Activated T-helper 1 cell treated with anti-CD3 and anti-CD28 coated beads, Interleukin-12 subunit alpha, Interleukin-12 subunit beta, Interleukin-2, Interleukin-4 antibody, amounts not matched to agents 30 ng/mL and 10 ng/mL and 1 ng/mL, durations not matched to agents 14 hours and 24 hours and 36 hours (primary cell): ENCODE data around the gene ASCC3. TPM values are rescaled to one million over a fixed set of nuclear protein-coding genes. Genes with fewer than 3 reads are reported as not detected.
"Not testable (repeated sequence)": the region's sequence is repeated elsewhere in the genome, so short reads cannot be mapped to it uniquely, and the experiment has no call there.

Experiments
- DNase-seq: peaks from one replicate; pipeline ENCODE4 v3.0.0; 2021; ENCODE audit warnings: low spot score
- H3K27ac Mint-ChIP-seq: one replicate; pipeline ENCODE4 v1.8.0; 2021; ENCODE audit warnings: mild to moderate bottlenecking, mixed read lengths
- H3K27me3 Mint-ChIP-seq: one replicate; pipeline ENCODE4 v1.8.0; 2022; ENCODE audit warnings: mild to moderate bottlenecking, moderate library complexity, mixed read lengths; ENCODE audit not compliant: insufficient read depth
- H3K36me3 Mint-ChIP-seq: one replicate; pipeline ENCODE4 v1.8.0; 2021; ENCODE audit warnings: low read depth, mixed read lengths
- H3K4me1 Mint-ChIP-seq: one replicate; pipeline ENCODE4 v1.8.0; 2021; ENCODE audit warnings: low read depth, mixed read lengths
- H3K4me3 Mint-ChIP-seq: one replicate; pipeline ENCODE4 v1.8.0; 2021; ENCODE audit warnings: mild to moderate bottlenecking, moderate library complexity, mixed read lengths
- H3K9me3 Mint-ChIP-seq: one replicate; pipeline ENCODE4 v1.8.0; 2021; ENCODE audit warnings: mixed read lengths
- intact Hi-C: fragments of 100-400 bp; cut with micrococcal nuclease; formaldehyde crosslinking; loops from one replicate; pipeline ENCODE4 v1.15.1; 2024
- total RNA-seq: library from RNA; stranded (reverse); gene quantifications from 2 replicates; pipeline ENCODE4 v1.2.3, GENCODE V29; 2022

The ASCC3 gene
- total RNA-seq, 1 donor from 2014 or later = 70.1 TPM

GRCh38 chr6:100662264-100662663 is 218.9 kb downstream of the ASCC3 start:
- intact Hi-C loops = no loop called here
- H3K4me3 Mint-ChIP-seq = no peak overlapping the region
- H3K4me1 Mint-ChIP-seq = peaks cover 10% of the 10 kb centered on the region
- no peak overlapping the region for H3K27ac Mint-ChIP-seq
- DNase-seq = no peak
- no peaks in the 10 kb centered on the region for H3K9me3 Mint-ChIP-seq
- peaks cover 3% of the 10 kb centered on the region for H3K36me3 Mint-ChIP-seq
- H3K27me3 Mint-ChIP-seq = no peaks in the 10 kb centered on the region

- Mint-ChIP-seq H3K36me3 (peaks cover 5% of the 10 kb centered on the region), H3K4me1 (no peaks in the 10 kb centered on the region), H3K27me3 (no peaks in the 10 kb centered on the region), H3K27ac (no peak overlapping the region), H3K9me3 (no peaks in the 10 kb centered on the region), H3K4me3 (no peak overlapping the region)
- no peak for DNase-seq
- intact Hi-C loops = no loop called here
These were observed 222.6 kb downstream of the ASCC3 start for GRCh38 chr6:100658486-100658885.

GRCh38 chr6:100657678-100658330 is 223.3 kb downstream of the ASCC3 start:
- Mint-ChIP-seq H3K9me3 (no peaks in the 10 kb centered on the region), H3K4me3 (no peak overlapping the region), H3K36me3 (peaks cover 5% of the 10 kb centered on the region), H3K27ac (no peak overlapping the region), H3K27me3 (no peaks in the 10 kb centered on the region), H3K4me1 (no peaks in the 10 kb centered on the region)
- intact Hi-C loops = no loop called here
- no peak for DNase-seq

GRCh38 chr6:100641147-100641546 is 240.0 kb downstream of the ASCC3 start:
- H3K27me3 Mint-ChIP-seq, H3K4me3 Mint-ChIP-seq, H3K4me1 Mint-ChIP-seq, H3K9me3 Mint-ChIP-seq, intact Hi-C loops, DNase-seq, H3K27ac Mint-ChIP-seq: not testable (repeated sequence)
- peaks cover 55% of the 10 kb centered on the region for H3K36me3 Mint-ChIP-seq

GRCh38 chr6:100633096-100633777 is 247.9 kb downstream of the ASCC3 start:
- H3K36me3 Mint-ChIP-seq = peaks cover 21% of the 10 kb centered on the region
- no peak overlapping the region for H3K27ac Mint-ChIP-seq
- H3K9me3 Mint-ChIP-seq = no peaks in the 10 kb centered on the region
- H3K4me1 Mint-ChIP-seq = no peaks in the 10 kb centered on the region
- no peak overlapping the region for H3K4me3 Mint-ChIP-seq
- H3K27me3 Mint-ChIP-seq = no peaks in the 10 kb centered on the region
- DNase-seq = no peak
- intact Hi-C loops = no loop called here

- no peaks in the 10 kb centered on the region for H3K27me3 Mint-ChIP-seq
- H3K4me3 Mint-ChIP-seq = no peak overlapping the region
- no peaks in the 10 kb centered on the region for H3K4me1 Mint-ChIP-seq
- no peaks in the 10 kb centered on the region for H3K9me3 Mint-ChIP-seq
- intact Hi-C loops = no loop called here
- DNase-seq = no peak
- peaks cover 14% of the 10 kb centered on the region for H3K36me3 Mint-ChIP-seq
- no peak overlapping the region for H3K27ac Mint-ChIP-seq
These were observed 250.6 kb downstream of the ASCC3 start for GRCh38 chr6:100630536-100630935.

- no peak for DNase-seq
- H3K4me1 Mint-ChIP-seq = no peaks in the 10 kb centered on the region
- H3K27me3 Mint-ChIP-seq = no peaks in the 10 kb centered on the region
- H3K27ac Mint-ChIP-seq = no peak overlapping the region
- peaks cover 20% of the 10 kb centered on the region for H3K36me3 Mint-ChIP-seq
- H3K4me3 Mint-ChIP-seq = no peak overlapping the region
- intact Hi-C loops = no loop called here
- H3K9me3 Mint-ChIP-seq = no peaks in the 10 kb centered on the region
These were observed 253.0 kb downstream of the ASCC3 start for GRCh38 chr6:100627911-100628758.

- DNase-seq = no peak
- intact Hi-C loops = no loop called here
- Mint-ChIP-seq H3K27me3 (no peaks in the 10 kb centered on the region), H3K4me1 (no peaks in the 10 kb centered on the region), H3K36me3 (peaks cover 26% of the 10 kb centered on the region), H3K27ac (no peak overlapping the region), H3K9me3 (no peaks in the 10 kb centered on the region), H3K4me3 (no peak overlapping the region)
These were observed 254.4 kb downstream of the ASCC3 start for GRCh38 chr6:100626721-100627120.

- H3K4me1 Mint-ChIP-seq = no peaks in the 10 kb centered on the region
- H3K9me3 Mint-ChIP-seq = peaks cover 5% of the 10 kb centered on the region
- H3K36me3 Mint-ChIP-seq = peaks cover 46% of the 10 kb centered on the region
- H3K27ac Mint-ChIP-seq = no peak overlapping the region
- no peak for DNase-seq
- H3K4me3 Mint-ChIP-seq = no peak overlapping the region
- no peaks in the 10 kb centered on the region for H3K27me3 Mint-ChIP-seq
- intact Hi-C loops = no loop called here
These were observed 258.0 kb downstream of the ASCC3 start for GRCh38 chr6:100622907-100623692.

- Mint-ChIP-seq H3K4me1 (no peaks in the 10 kb centered on the region), H3K4me3 (no peak overlapping the region), H3K9me3 (peaks cover 5% of the 10 kb centered on the region), H3K27ac (no peak overlapping the region), H3K27me3 (no peaks in the 10 kb centered on the region), H3K36me3 (peaks cover 47% of the 10 kb centered on the region)
- intact Hi-C loops = no loop called here
- no peak for DNase-seq
These were observed 260.9 kb downstream of the ASCC3 start for GRCh38 chr6:100620085-100620840.

GRCh38 chr6:100618351-100618671 is 262.8 kb downstream of the ASCC3 start:
- intact Hi-C loops = no loop called here
- no peak overlapping the region for H3K4me3 Mint-ChIP-seq
- H3K27ac Mint-ChIP-seq = no peak overlapping the region
- DNase-seq = no peak
- H3K4me1 Mint-ChIP-seq = no peaks in the 10 kb centered on the region
- H3K36me3 Mint-ChIP-seq = peaks cover 41% of the 10 kb centered on the region
- no peaks in the 10 kb centered on the region for H3K27me3 Mint-ChIP-seq
- H3K9me3 Mint-ChIP-seq = peaks cover 5% of the 10 kb centered on the region

GRCh38 chr6:100617633-100618350 is 263.3 kb downstream of the ASCC3 start:
- DNase-seq = no peak
- Mint-ChIP-seq H3K27me3 (no peaks in the 10 kb centered on the region), H3K36me3 (peaks cover 40% of the 10 kb centered on the region), H3K27ac (no peak overlapping the region), H3K9me3 (peaks cover 5% of the 10 kb centered on the region), H3K4me1 (no peaks in the 10 kb centered on the region), H3K4me3 (no peak overlapping the region)
- intact Hi-C loops = no loop called here
